MV-4-11 (cell line): ENCODE results near the gene OSGIN1.

Experiments used
- DNase-seq: peaks from one replicate; lab custom pipeline; 2025; lab: John Stamatoyannopoulos, UW

The OSGIN1 gene, protein sequence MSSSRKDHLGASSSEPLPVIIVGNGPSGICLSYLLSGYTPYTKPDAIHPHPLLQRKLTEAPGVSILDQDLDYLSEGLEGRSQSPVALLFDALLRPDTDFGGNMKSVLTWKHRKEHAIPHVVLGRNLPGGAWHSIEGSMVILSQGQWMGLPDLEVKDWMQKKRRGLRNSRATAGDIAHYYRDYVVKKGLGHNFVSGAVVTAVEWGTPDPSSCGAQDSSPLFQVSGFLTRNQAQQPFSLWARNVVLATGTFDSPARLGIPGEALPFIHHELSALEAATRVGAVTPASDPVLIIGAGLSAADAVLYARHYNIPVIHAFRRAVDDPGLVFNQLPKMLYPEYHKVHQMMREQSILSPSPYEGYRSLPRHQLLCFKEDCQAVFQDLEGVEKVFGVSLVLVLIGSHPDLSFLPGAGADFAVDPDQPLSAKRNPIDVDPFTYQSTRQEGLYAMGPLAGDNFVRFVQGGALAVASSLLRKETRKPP

DNA sequence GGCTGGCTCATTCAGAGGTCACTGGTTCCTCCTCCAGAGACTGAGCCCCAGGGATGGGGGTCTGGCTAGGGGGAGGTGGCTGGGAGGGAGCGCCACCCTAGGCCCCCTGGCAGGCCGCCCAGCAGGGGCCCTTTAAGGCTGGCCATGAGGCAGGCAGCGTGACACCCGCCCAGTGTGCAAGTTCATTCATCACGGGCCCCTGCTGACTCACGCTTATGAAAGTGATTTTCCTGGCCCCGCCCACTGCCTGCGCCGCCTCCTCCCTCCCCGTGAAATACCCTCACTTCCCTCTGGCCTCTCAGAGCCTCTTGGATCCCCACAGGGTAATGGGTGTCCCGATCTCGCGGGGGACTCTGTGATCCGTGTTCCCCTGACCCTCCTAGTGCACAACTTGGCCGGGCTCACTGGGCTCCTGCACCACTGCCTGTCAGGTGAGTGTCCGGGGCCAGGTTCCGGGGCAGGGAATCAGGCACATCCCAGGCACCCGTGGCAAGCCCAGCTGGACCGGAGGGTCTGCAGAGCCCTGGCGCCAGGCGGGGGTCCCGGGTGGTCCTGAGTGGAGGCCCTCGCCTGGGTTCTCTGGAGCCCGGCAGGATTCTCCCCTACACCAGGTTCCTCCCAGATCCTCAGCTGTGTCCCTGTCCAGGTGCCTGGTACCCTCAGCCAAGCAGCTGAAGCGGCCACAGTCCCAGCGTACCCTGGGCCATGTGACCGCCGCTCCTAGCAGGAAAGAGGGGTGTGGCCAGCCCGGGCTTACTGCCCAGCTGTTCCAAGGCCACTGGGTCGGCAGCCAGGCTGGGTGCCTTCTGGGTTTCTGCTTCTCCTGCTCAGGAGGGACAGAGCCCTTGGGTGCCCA is at the start of gene OSGIN1:
TSS of gene OSGIN1 (plus strand) at position 301 of the 856 bp plus-strand sequence. CDS start 4,432 bp downstream, outside the sequence.
- DNase-seq: peak; percentile 92

DNA sequence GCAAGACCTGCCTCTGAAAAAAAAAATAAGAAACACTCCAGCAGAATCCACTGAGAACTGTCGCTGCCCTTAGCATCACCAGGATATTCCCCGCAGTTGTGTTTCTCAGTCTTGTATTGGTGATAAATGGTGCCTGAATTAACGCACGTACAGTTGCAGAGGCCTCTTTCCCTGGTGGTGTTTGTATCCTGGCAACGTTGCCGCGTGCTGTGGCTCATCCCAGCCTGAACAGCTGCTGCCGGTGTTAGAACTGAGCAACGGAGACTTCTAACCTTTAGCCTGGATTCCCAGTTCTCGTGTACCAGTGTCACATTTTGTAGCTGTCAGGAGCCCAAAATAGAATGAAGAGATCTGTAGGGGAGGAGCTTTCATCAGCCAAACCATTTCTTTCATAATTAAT is 49.3 kb upstream of the OSGIN1 start:
- DNase-seq: no peak

DNA sequence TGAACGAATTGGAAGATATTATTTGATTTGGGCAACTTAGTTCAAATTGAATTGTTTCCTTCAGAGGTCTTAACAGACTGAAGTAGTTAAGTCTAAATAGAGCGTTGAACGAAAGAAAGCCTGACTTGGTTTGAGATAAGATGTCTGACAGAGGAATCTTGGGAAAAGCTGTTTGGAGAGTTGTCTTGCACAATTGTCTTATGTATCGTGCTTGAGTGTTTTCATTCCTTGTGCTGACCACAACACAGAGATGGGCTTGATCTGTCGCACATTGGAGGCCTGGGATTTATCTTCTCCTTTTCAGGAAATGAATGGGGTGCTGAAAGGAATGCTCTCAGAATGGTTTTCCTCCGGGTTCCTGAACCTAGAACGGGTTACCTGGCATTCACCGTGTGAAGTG is 46.4 kb upstream of the OSGIN1 start:
- no peak for DNase-seq

DNA sequence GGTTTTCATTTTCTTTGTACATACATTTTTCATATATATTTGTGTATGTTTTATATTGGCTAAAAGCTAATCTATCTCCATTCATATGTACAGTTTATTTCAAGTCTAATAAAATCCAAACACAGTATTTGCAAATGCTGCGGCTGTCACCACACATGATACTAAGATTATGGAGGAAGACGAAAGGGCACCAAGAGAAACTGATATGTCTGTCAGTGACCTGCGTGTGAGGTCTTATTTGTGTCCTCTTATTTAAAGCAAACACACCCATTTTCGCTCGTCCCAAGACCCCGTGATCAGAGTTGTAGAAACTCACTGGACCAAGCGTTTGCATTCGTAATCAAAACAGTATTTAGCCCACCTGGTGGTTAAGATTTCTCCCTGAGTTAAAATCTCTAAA is 45.9 kb upstream of the OSGIN1 start:
- DNase-seq: no peak

DNA sequence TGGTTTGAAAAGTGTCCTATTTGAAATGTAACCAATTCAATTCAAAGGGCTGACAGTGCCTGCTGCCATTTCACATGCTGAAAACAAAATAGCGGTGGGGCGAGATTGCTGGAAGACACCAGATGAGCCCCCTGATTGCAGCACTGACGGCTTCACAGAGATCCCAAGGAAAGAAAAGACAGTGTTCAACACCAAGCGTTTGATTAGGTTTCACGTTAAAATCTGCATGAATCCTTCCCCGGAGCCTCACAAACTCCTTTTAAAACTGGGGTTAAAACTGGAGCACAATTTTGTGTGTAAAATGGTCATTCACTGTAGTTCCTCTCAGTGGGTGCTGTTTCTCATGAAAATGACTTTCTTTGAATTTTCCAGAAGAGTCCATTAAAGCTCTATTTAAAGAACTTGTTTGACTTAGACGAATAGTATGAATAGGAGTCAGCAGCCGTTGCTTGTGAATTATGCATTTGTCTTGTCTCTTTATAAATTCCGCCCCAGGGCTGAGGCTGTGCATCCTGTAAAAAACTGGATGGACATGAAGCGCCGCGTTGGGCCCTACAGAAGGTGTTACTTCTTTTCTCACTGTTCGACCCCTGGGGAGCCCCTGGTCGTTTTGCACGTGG is 45.3 kb upstream of the OSGIN1 start:
- DNase-seq: no peak

DNA sequence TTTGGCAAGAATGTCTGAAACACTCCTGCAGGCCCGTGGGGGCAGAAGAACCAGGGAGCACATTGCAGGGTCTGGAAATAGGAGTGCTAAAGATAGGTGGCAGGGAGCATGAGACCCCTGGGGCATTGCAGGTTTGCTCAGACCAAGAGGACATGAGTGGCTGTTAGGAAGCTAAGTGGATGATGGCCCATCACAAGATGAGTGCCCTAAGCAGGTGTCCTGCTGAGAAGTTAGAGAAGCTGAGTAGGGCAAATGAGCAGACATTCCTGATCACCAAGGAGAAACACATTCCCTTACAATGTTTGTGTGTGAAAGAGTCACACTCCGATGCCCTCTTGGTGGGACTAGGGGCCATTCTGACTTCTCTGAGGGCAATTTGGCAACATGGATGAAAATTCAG is 44.2 kb upstream of the OSGIN1 start:
- DNase-seq: no peak

DNA sequence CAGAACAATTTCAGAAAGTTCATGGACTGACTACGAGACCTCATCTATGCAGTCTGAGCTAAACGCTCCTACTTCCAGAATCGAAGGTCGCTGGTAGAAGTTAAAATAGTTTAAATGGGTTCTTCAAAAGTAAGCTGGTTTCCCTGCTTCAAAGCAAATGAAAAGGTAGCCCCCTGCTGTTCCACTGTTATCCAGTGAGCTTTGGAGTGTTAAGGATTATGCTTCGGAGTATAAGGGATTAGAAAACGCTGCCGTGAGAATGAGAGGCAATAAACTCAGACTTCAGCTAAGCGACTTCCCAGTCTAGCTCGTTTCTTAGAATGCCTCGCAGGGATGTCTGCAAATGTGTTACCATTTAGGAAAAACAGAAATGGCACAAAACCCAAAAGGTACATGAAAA is 41.8 kb upstream of the OSGIN1 start:
- no peak for DNase-seq

DNA sequence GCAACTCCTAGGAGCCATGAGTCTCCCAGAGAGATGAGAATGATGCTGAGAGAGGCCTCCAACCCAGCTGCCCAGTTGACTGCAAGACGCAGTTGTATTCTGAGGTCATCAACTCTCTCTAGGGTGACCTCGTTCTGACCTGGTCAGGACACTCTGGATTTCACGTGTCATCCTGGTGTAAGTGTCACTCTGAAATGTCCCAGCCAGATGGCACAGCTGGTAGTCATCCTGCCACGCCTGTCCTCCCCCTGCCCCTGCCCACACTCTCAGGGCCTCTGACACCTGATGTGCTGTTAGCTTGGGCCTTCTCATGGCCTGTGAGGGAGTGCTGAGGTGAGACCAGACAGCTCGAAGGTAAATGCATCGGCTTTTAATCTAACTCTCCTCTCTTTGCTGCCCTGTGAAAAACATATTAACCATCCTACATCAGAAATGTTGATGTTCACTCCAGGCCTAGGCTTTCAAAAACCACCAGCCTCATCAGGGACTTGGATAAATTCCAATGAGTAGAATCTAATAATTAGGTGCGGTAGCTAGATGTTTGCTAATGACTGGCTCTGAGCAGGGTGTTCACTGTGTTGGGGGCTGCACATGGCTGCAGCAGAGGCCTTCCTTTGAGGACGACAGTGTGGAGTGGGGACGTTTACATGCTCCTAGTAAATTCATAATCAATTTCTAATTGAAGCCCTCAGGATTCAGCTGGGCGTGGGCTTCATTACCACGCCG is 40.4 kb upstream of the OSGIN1 start:
- no peak for DNase-seq

- DNase-seq: no peak
Observed at GRCh38 chr16:83913245-83913633, 39.8 kb upstream of the OSGIN1 start.

GRCh38 chr16:83914091-83914710 is 38.8 kb upstream of the OSGIN1 start:
- DNase-seq: no peak

GRCh38 chr16:83915081-83915480 is 38.0 kb upstream of the OSGIN1 start:
- no peak for DNase-seq

GRCh38 chr16:83915491-83915890 is 37.5 kb upstream of the OSGIN1 start:
- no peak for DNase-seq

DNA sequence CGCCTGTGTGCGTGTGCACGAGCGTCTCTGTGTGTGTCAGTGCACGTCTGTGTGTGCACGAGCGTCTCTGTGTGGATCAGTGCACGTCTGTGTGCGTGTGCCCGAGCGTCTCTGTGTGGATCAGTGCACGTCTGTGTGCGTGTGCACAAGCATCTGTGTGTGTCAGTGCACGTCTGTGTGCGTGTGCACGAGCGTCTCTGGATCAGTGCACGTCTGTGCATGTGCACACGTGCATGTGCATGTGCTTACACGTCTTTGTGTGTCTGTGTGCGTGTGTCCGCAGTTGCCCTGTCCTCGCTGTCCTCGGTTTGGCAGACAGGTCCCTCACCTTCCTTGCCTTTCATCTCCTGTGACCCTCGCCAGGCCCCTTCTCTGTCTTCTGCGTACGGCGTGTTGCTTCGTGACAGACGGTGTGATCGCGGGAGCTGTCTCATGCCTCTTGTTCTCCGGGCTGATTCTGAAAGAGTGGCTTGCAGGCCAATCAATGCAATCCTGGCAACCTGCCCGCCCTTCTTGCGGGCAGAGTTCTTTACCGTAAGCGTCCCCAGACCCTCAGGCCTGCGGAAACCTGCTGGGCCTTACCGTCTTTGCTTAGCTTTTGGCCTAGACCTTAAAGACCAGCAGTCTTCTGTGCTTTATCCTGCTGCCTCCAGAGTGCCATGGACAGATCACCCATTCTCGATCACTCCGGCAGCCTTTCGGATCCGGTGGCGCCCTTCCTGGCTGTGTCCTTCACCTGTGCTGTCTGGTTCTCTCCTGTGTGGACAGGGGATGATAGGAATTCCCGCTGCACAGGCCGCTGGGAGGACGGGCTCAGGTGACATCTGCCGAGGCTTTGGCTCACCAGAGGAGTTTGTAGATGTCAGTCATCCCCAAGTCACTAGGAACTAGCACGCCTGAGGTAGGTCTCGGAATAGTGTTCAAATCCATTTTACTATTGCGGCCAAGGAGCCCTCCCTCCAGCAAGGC is 35.6 kb upstream of the OSGIN1 start:
- DNase-seq: no peak

- no peak for DNase-seq
Observed at GRCh38 chr16:83920894-83921491, 32.0 kb upstream of the OSGIN1 start.

DNA sequence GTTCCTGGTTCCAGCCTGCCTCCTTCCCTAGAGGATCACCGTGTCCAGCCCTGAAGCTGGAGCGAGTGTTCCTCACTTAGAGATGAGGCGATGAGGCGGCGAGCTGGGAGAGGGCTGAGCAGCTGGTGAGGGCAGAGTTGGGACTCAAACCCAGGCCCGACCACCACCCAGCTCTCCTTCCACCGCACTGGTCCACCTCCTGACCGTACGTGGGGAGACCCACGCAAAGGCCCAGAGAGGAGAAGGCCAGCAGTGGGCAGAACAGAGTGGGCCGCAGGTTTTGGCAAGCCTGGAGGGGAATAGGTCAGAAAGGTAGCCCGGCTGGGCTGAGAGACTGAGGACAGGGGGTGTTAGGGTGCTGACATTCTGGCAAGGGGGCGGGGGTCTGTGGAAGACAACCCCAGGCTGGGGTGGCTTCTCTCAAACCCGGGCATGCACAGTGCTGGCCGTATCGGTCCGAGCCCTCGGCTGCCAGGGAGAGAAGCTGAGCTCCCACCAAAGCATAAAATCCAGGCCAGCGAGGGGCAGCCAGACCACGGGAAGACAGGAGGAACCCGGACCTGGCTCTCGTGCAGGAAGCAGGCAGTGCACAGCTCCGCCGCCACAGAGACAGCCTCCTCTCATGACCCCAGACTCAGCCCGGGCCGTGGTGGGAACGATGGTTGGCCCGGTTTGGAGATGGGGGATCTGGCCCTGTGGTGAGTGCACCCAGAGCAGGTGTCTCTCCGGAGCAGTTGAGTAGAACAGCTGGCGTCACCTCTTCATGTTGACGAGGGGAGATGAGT is 29.3 kb upstream of the OSGIN1 start:
- no peak for DNase-seq

- DNase-seq: no peak
Observed at GRCh38 chr16:83924686-83925085, 28.4 kb upstream of the OSGIN1 start.

DNA sequence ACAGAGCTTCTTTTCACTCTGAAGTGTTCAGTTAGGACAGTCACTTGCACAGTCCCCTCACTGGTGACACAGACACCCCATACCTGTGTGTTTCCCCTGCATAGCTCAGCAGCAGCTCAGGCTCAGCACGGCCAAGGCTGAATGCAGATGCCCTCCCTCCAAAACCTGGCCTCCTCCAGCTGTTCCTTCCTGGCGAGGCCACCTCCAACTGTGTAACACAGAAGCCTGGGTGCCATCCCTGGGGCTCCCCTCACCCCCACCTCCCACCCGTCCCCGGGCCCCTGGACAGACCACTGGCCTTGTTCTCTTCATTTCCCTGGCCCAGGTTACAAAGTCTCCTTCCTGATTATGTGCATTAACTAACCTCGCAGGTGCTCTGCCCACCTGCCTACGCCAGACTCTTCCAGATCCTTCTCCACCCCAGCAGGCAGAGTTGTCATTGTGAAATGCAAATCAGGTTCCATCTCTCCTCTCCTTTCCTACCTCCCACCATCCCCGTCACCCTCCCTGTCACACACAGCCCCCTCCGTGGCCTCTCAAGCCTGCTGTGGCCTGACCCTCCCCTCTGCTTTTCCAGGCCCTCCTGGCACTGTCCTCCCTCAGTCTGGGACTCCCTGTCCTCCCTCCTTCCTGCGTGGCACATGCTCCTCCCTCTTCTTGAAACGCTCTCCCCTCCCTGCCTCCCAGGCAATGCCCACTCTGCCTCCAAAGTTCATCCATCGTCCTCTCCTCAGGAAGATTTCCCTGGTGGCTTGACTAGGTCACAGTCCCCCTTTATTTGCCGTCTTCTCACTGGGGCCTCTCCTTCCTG is 27.7 kb upstream of the OSGIN1 start:
- DNase-seq: no peak
